Caco-2 (cell line): ENCODE data around the gene ELF4. TPM values are rescaled to one million over a fixed set of nuclear protein-coding genes. Genes with fewer than 3 reads are reported as not detected.

ENCODE experiments used
- BruUV-seq: library from RNA; stranded (reverse); fragments of 400-500 nt; replicated peaks from 2 replicates; lab custom pipeline; 2021; lab: Mats Ljungman, UMichigan
- CTCF ChIA-PET: fragments of 300-600 bp; sonication (Branson Sonifier 250); formaldehyde crosslinking; loops from one replicate; lab custom pipeline; 2022; ENCODE audit warnings: antibody characterized with exemption; lab: Charles Lee
- POLR2A ChIA-PET: fragments of 300-600 bp; sonication (Branson Sonifier 250); formaldehyde crosslinking; loops from one replicate; lab custom pipeline; 2022; ENCODE audit warnings: antibody characterized with exemption; lab: Charles Lee
- DNase-seq, 2 experiments: peaks; one replicate each; pipeline versions ENCODE4 v3.0.0 to v3.0.0-alpha.2; 2020 to 2022
- H3K27me3 ChIP-seq: replicated peaks from 2 replicates; pipeline ENCODE4 v1.6.0; 2011; ENCODE audit warnings: low read length; ENCODE audit not compliant: control insufficient read depth, insufficient read depth
- H3K36me3 ChIP-seq: 2 replicates; pipeline ENCODE4 v1.5.1; 2011; ENCODE audit warnings: low read length; ENCODE audit not compliant: control insufficient read depth, insufficient read depth
- H3K4me1 ChIP-seq: fragments of 250-450 bp; sonication (Bioruptor Pico); 2 replicates; pipeline ENCODE4 v1.5.1; 2020; ENCODE audit warnings: mild to moderate bottlenecking
- H3K4me3 ChIP-seq: 2 replicates; pipeline ENCODE4 v1.5.1; 2011; ENCODE audit warnings: low read depth, mild to moderate bottlenecking, control low read depth, low read length
- H3K9me3 ChIP-seq: fragments of 250-450 bp; sonication (Bioruptor Pico); 2 replicates; pipeline ENCODE4 v1.5.1; 2020; ENCODE audit warnings: mild to moderate bottlenecking, moderate library complexity
- H3K27ac Mint-ChIP-seq: one replicate; pipeline ENCODE4 v1.8.0; 2022; ENCODE audit warnings: mixed read lengths; ENCODE audit not compliant: unreplicated experiment
- H3K27me3 Mint-ChIP-seq: one replicate; pipeline ENCODE4 v1.8.0; 2022; ENCODE audit warnings: mixed read lengths; ENCODE audit not compliant: insufficient read depth, unreplicated experiment
- H3K36me3 Mint-ChIP-seq: one replicate; pipeline ENCODE4 v1.8.0; 2022; ENCODE audit warnings: mild to moderate bottlenecking, mixed read lengths; ENCODE audit not compliant: insufficient read depth, unreplicated experiment
- H3K4me1 Mint-ChIP-seq: one replicate; pipeline ENCODE4 v1.8.0; 2022; ENCODE audit warnings: low read depth, mixed read lengths; ENCODE audit not compliant: unreplicated experiment
- H3K4me3 Mint-ChIP-seq: one replicate; pipeline ENCODE4 v1.8.0; 2022; ENCODE audit warnings: mild to moderate bottlenecking, moderate library complexity, mixed read lengths; ENCODE audit not compliant: unreplicated experiment
- H3K9me3 Mint-ChIP-seq: one replicate; pipeline ENCODE4 v1.8.0; 2022; ENCODE audit warnings: mixed read lengths; ENCODE audit not compliant: unreplicated experiment
- CTCF ChIP-seq, 2 experiments: fragments of 200-600 bp in 1 of 2; IDR thresholded peaks; 1 replicate in 1 of 2; 2 replicates in 1 of 2; pipeline versions ENCODE4 v1.5.1 to v1.8.0; 2011 to 2022; ENCODE audit warnings: antibody characterized with exemption in 1 of 2, control low read depth in 1 of 2, inconsistent platforms in 1 of 2, low read depth in 1 of 2, low read length in 1 of 2, mild to moderate bottlenecking in 1 of 2, moderate library complexity in 1 of 2; ENCODE audit not compliant: insufficient read depth in 1 of 2, severe bottlenecking in 1 of 2, unreplicated experiment in 1 of 2
- intact Hi-C: fragments of 100-400 bp; cut with micrococcal nuclease; formaldehyde crosslinking; loops from one replicate; pipeline ENCODE4 v1.10.0; 2022; ENCODE audit not compliant: unreplicated experiment
- total RNA-seq: library from RNA; stranded (reverse); gene quantifications from 2 replicates; pipeline ENCODE4 v1.2.3, GENCODE V29; 2022

ELF4 gene
- total RNA-seq, 1 experiment from 2014 or later = 25.3 TPM

- no peaks in the 10 kb centered on the region for H3K9me3 Mint-ChIP-seq
- peaks cover 18% of the 10 kb centered on the region for H3K36me3 Mint-ChIP-seq
- Histone ChIP-seq H3K4me1 (no peaks in the 10 kb centered on the region), H3K4me3 (no peak overlapping the region), H3K27me3 (no peaks in the 10 kb centered on the region), H3K9me3 (no peaks in the 10 kb centered on the region), H3K36me3 (no peaks in the 10 kb centered on the region; the same call in none of the 2 replicates)
- H3K27ac Mint-ChIP-seq = no peak overlapping the region
- no peak for DNase-seq
- H3K4me3 Mint-ChIP-seq = no peak overlapping the region
- H3K27me3 Mint-ChIP-seq = no peaks in the 10 kb centered on the region
- BruUV-seq = no TSS peak
- peaks cover 6% of the 10 kb centered on the region for H3K4me1 Mint-ChIP-seq
- no peak for TF ChIP-seq CTCF (IDR thresholded peaks at IDR 0.05; ENCODE audit: insufficient read depth in 1 of 2, low read depth in 1 of 2, low read length in 1 of 2, severe bottlenecking in 1 of 2, unreplicated experiment in 1 of 2)
- ChIA-PET POLR2A (no interaction called here), CTCF (no interaction called here)
- intact Hi-C loops = no loop called here
Measured at GRCh38 chrX:130086447-130087206, 23.7 kb downstream of the ELF4 start.

- H3K36me3 Mint-ChIP-seq = peaks cover 18% of the 10 kb centered on the region
- no peak for DNase-seq
- H3K9me3 ChIP-seq = no peaks in the 10 kb centered on the region
- H3K4me3 ChIP-seq = no peak overlapping the region
- H3K4me3 Mint-ChIP-seq = no peak overlapping the region
- CTCF ChIA-PET = no interaction called here
- H3K4me1 ChIP-seq = no peaks in the 10 kb centered on the region
- peaks cover 6% of the 10 kb centered on the region for H3K4me1 Mint-ChIP-seq
- POLR2A ChIA-PET = no interaction called here
- no peak overlapping the region for H3K27ac Mint-ChIP-seq
- intact Hi-C loops = no loop called here
- no peak for TF ChIP-seq CTCF (IDR thresholded peaks at IDR 0.05; ENCODE audit: insufficient read depth in 1 of 2, low read depth in 1 of 2, low read length in 1 of 2, severe bottlenecking in 1 of 2, unreplicated experiment in 1 of 2)
- H3K27me3 Mint-ChIP-seq = no peaks in the 10 kb centered on the region
- no TSS peak for BruUV-seq
- H3K36me3 ChIP-seq = no peaks in the 10 kb centered on the region; the same call in none of the 2 replicates
- no peaks in the 10 kb centered on the region for H3K27me3 ChIP-seq
- H3K9me3 Mint-ChIP-seq = no peaks in the 10 kb centered on the region
Measured at GRCh38 chrX:130085551-130086446, 24.5 kb downstream of the ELF4 start.

GRCh38 chrX:130084631-130085237, 25.6 kb downstream of the ELF4 start:
- Histone ChIP-seq H3K4me3 (no peak overlapping the region), H3K36me3 (no peaks in the 10 kb centered on the region; the same call in none of the 2 replicates), H3K4me1 (no peaks in the 10 kb centered on the region), H3K27me3 (no peaks in the 10 kb centered on the region), H3K9me3 (no peaks in the 10 kb centered on the region)
- CTCF ChIA-PET = no interaction called here
- Mint-ChIP-seq H3K36me3 (peaks cover 23% of the 10 kb centered on the region), H3K4me3 (no peak overlapping the region), H3K9me3 (no peaks in the 10 kb centered on the region), H3K27me3 (no peaks in the 10 kb centered on the region), H3K27ac (no peak overlapping the region), H3K4me1 (peaks cover 6% of the 10 kb centered on the region)
- BruUV-seq = no TSS peak
- no peak for TF ChIP-seq CTCF (IDR thresholded peaks at IDR 0.05; ENCODE audit: insufficient read depth in 1 of 2, low read depth in 1 of 2, low read length in 1 of 2, severe bottlenecking in 1 of 2, unreplicated experiment in 1 of 2)
- intact Hi-C loops = no loop called here
- POLR2A ChIA-PET = no interaction called here
- no peak for DNase-seq
